H9 (cell line): ENCODE measurements around the gene PLEKHM1. TPM values are rescaled to one million over a fixed set of nuclear protein-coding genes. Genes with fewer than 3 reads are reported as not detected.
"Not testable (repeated sequence)": the region's sequence is repeated elsewhere in the genome, so short reads cannot be mapped to it uniquely, and the experiment has no call there.

Experiments
- DNase-seq: peaks from one replicate; pipeline ENCODE4 v3.0.0-alpha.2; 2017
- H2AFZ ChIP-seq: one replicate; pipeline ENCODE4 v1.6.1; 2013; ENCODE audit warnings: mild to moderate bottlenecking, low read length, control low read depth, moderate library complexity
- H2AK5ac ChIP-seq: 2 replicates; pipeline ENCODE4 v1.6.1; 2013; ENCODE audit warnings: low read length, control low read depth, mixed read lengths; ENCODE audit not compliant: insufficient read length
- H2BK120ac ChIP-seq: one replicate; pipeline ENCODE4 v1.6.1; 2013; ENCODE audit warnings: low read depth, mild to moderate bottlenecking, low read length, control low read depth, inconsistent platforms; ENCODE audit not compliant: poor library complexity, severe bottlenecking
- H2BK12ac ChIP-seq: 2 replicates; pipeline ENCODE4 v1.6.1; 2013; ENCODE audit warnings: low read length, control low read depth, mixed read lengths, low read depth; ENCODE audit not compliant: insufficient read length
- H2BK15ac ChIP-seq: 2 replicates; pipeline ENCODE4 v1.6.1; 2013; ENCODE audit warnings: low read depth, low read length, control low read depth
- H2BK20ac ChIP-seq: one replicate; pipeline ENCODE4 v1.6.1; 2013; ENCODE audit warnings: low read depth, mild to moderate bottlenecking, low read length, control low read depth, inconsistent platforms; ENCODE audit not compliant: poor library complexity, severe bottlenecking
- H2BK5ac ChIP-seq: 2 replicates; pipeline ENCODE4 v1.6.1; 2013; ENCODE audit warnings: low read length, control low read depth, mixed read lengths; ENCODE audit not compliant: insufficient read length
- H3K14ac ChIP-seq: 2 replicates; pipeline ENCODE4 v1.6.1; 2013; ENCODE audit warnings: low read length, control low read depth; ENCODE audit not compliant: insufficient read depth
- H3K18ac ChIP-seq: 2 replicates; pipeline ENCODE4 v1.6.1; 2013; ENCODE audit warnings: low read depth, mild to moderate bottlenecking, mixed read lengths, low read length, control low read depth; ENCODE audit not compliant: insufficient read length
- H3K23ac ChIP-seq: 2 replicates; pipeline ENCODE4 v1.6.1; 2013; ENCODE audit warnings: low read length, control low read depth, mixed read lengths, low read depth; ENCODE audit not compliant: insufficient read length
- H3K23me2 ChIP-seq: 2 replicates; pipeline ENCODE4 v1.6.1; 2013; ENCODE audit warnings: low read depth, mild to moderate bottlenecking, mixed read lengths, low read length, control low read depth; ENCODE audit not compliant: insufficient read length, poor library complexity, severe bottlenecking
- H3K27ac ChIP-seq: 2 replicates; pipeline ENCODE4 v1.5.1; 2013; ENCODE audit warnings: low read length, control low read depth, mixed read lengths, low read depth; ENCODE audit not compliant: insufficient read length
- H3K27me3 ChIP-seq: 2 replicates; pipeline ENCODE4 v1.6.1; 2013; ENCODE audit warnings: low read length, control low read depth, inconsistent platforms; ENCODE audit not compliant: insufficient read depth
- H3K4ac ChIP-seq: 2 replicates; pipeline ENCODE4 v1.6.1; 2013; ENCODE audit warnings: low read depth, mild to moderate bottlenecking, control low read depth, inconsistent platforms, low read length, moderate library complexity
- H3K4me1 ChIP-seq: 2 replicates; pipeline ENCODE4 v1.6.1; 2013; ENCODE audit warnings: low read length, control low read depth, inconsistent platforms; ENCODE audit not compliant: insufficient read depth
- H3K4me2 ChIP-seq: 2 replicates; pipeline ENCODE4 v1.6.1; 2013; ENCODE audit warnings: low read length, control low read depth, mixed read lengths; ENCODE audit not compliant: insufficient read length, insufficient read depth
- H3K56ac ChIP-seq: 2 replicates; pipeline ENCODE4 v1.6.1; 2013; ENCODE audit warnings: low read depth, mild to moderate bottlenecking, mixed read lengths, low read length, control low read depth; ENCODE audit not compliant: insufficient read length
- H3K79me1 ChIP-seq: 2 replicates; pipeline ENCODE4 v1.6.1; 2013; ENCODE audit warnings: low read depth, mild to moderate bottlenecking, moderate library complexity, low read length, control low read depth, inconsistent platforms; ENCODE audit not compliant: insufficient read depth, poor library complexity, severe bottlenecking
- H3K79me2 ChIP-seq: 2 replicates; pipeline ENCODE4 v1.6.1; 2013; ENCODE audit warnings: low read length, control low read depth, inconsistent platforms; ENCODE audit not compliant: insufficient read depth
- H3K9ac ChIP-seq: 2 replicates; pipeline ENCODE4 v1.6.1; 2013; ENCODE audit warnings: low read length, control low read depth, mixed read lengths; ENCODE audit not compliant: insufficient read length; ENCODE audit errors: extremely low read depth
- H3K9me3 ChIP-seq: one replicate; pipeline ENCODE4 v1.6.1; 2013; ENCODE audit warnings: low read depth, low read length, inconsistent platforms; ENCODE audit not compliant: control insufficient read depth
- H3T11ph ChIP-seq: one replicate; pipeline ENCODE4 v1.6.1; 2013; ENCODE audit warnings: mild to moderate bottlenecking, low read length, control low read depth, inconsistent platforms
- H4K20me1 ChIP-seq: one replicate; pipeline ENCODE4 v1.6.1; 2013; ENCODE audit not compliant: control insufficient read depth, insufficient read length, insufficient read depth
- H4K5ac ChIP-seq: 2 replicates; pipeline ENCODE4 v1.6.1; 2013; ENCODE audit warnings: low read depth, mild to moderate bottlenecking, mixed read lengths, low read length, control low read depth; ENCODE audit not compliant: insufficient read length
- H4K8ac ChIP-seq: replicated peaks from 2 replicates; pipeline ENCODE4 v1.6.1; 2013; ENCODE audit warnings: low read length, control low read depth, mixed read lengths, low read depth; ENCODE audit not compliant: insufficient read length
- H4K91ac ChIP-seq: 2 replicates; pipeline ENCODE4 v1.6.1; 2013; ENCODE audit warnings: low read depth, mild to moderate bottlenecking, moderate library complexity, mixed read lengths, low read length, control low read depth; ENCODE audit not compliant: insufficient read length
- H3K27ac Mint-ChIP-seq, 3 experiments: 2 replicates in 2 of 3; 3 replicates in 1 of 3; pipeline ENCODE4 v1.8.0; 2020 to 2021; ENCODE audit warnings: mixed read lengths in 3 of 3, mild to moderate bottlenecking in 1 of 3, moderate library complexity in 1 of 3
- H3K27me3 Mint-ChIP-seq: 2 replicates; pipeline ENCODE4 v1.8.0; 2021; ENCODE audit warnings: low read depth, mild to moderate bottlenecking, moderate library complexity, mixed read lengths
- H3K36me3 Mint-ChIP-seq, 3 experiments: 2 replicates in 2 of 3; 3 replicates in 1 of 3; pipeline ENCODE4 v1.8.0; 2020 to 2021; ENCODE audit warnings: low read depth in 3 of 3, mixed read lengths in 3 of 3; ENCODE audit not compliant: insufficient read depth in 1 of 3
- H3K4me1 Mint-ChIP-seq, 2 experiments: 2 replicates each; pipeline ENCODE4 v1.8.0; 2020; ENCODE audit warnings: mixed read lengths in 2 of 2
- H3K4me3 Mint-ChIP-seq, 2 experiments: 2 replicates in 1 of 2; 3 replicates in 1 of 2; pipeline ENCODE4 v1.8.0; 2020 to 2021; ENCODE audit warnings: mild to moderate bottlenecking in 2 of 2, mixed read lengths in 2 of 2, moderate library complexity in 1 of 2
- H3K9me3 Mint-ChIP-seq, 2 experiments: 2 replicates in 1 of 2; 3 replicates in 1 of 2; pipeline ENCODE4 v1.8.0; 2020; ENCODE audit warnings: mild to moderate bottlenecking in 2 of 2, mixed read lengths in 2 of 2, moderate library complexity in 1 of 2
- WGBS: extraction: QIAGEN DNeasy Blood & Tissue Kit; methylation state at CpG from one replicate; pipeline ENCODE4 v1.1.7; 2013; ENCODE audit warnings: missing lambda C conversion rate, low lambda C conversion rate, mixed read lengths; ENCODE audit not compliant: insufficient read length; ENCODE audit errors: extremely low coverage; 5-methylcytosine and 5-hydroxymethylcytosine counted together
- total RNA-seq: library from RNA; stranded (reverse); gene quantifications from 2 replicates; pipeline ENCODE4 v1.2.1, GENCODE V29; 2021
- TF ChIP-seq, protein P1 (sequence below): fragments of 200-600 bp; sonication (generic); conservative IDR thresholded peaks from 3 replicates; pipeline ENCODE4 v1.8.0; 2021; ENCODE audit warnings: antibody characterized with exemption, mild to moderate bottlenecking

PLEKHM1 gene
- total RNA-seq, 1 experiment from 2014 or later, result 20.7 TPM

- no peak overlapping the region for H3K9ac ChIP-seq
- Mint-ChIP-seq H3K9me3 (no peaks in the 10 kb centered on the region), H3K27ac (no peak overlapping the region), H3K27me3 (no peaks in the 10 kb centered on the region), H3K4me1 (peaks cover 0 to 5% of the 10 kb centered on the region in 2 experiments; a peak in 2 of 4 replicates), H3K4me3 (no peak overlapping the region), H3K36me3 (no peaks in the 10 kb centered on the region)
- H3K23ac ChIP-seq, result no peak overlapping the region
- H2BK15ac ChIP-seq, result no peak overlapping the region
- H4K8ac ChIP-seq, result no peak overlapping the region
- no peak overlapping the region for H2AFZ ChIP-seq
- no peak overlapping the region for H4K5ac ChIP-seq
- no peaks in the 10 kb centered on the region for H4K20me1 ChIP-seq
- no CpG with 5 or more reads among the region's 8 CpGs for WGBS
- no peaks in the 10 kb centered on the region for H3K23me2 ChIP-seq
- H3K14ac ChIP-seq, result no peak overlapping the region
- H2BK5ac ChIP-seq, result no peak overlapping the region
- H3K79me1 ChIP-seq, result no peaks in the 10 kb centered on the region
- H3K4me1 ChIP-seq, result no peaks in the 10 kb centered on the region
- no peak overlapping the region for H2BK120ac ChIP-seq
- H3K27me3 ChIP-seq, result no peaks in the 10 kb centered on the region
- no peaks in the 10 kb centered on the region for H3K9me3 ChIP-seq
- no peak overlapping the region for H3K18ac ChIP-seq
- no peak overlapping the region for H3K4ac ChIP-seq
- H3T11ph ChIP-seq, result no peak overlapping the region
- DNase-seq, result peak; percentile 58
- H2BK20ac ChIP-seq, result no peak overlapping the region
- H2BK12ac ChIP-seq, result no peak overlapping the region
- no peak overlapping the region for H4K91ac ChIP-seq
- H3K27ac ChIP-seq, result no peak overlapping the region
- no peaks in the 10 kb centered on the region for H3K79me2 ChIP-seq
- H2AK5ac ChIP-seq, result no peak overlapping the region
- TF ChIP-seq, protein P1, sequence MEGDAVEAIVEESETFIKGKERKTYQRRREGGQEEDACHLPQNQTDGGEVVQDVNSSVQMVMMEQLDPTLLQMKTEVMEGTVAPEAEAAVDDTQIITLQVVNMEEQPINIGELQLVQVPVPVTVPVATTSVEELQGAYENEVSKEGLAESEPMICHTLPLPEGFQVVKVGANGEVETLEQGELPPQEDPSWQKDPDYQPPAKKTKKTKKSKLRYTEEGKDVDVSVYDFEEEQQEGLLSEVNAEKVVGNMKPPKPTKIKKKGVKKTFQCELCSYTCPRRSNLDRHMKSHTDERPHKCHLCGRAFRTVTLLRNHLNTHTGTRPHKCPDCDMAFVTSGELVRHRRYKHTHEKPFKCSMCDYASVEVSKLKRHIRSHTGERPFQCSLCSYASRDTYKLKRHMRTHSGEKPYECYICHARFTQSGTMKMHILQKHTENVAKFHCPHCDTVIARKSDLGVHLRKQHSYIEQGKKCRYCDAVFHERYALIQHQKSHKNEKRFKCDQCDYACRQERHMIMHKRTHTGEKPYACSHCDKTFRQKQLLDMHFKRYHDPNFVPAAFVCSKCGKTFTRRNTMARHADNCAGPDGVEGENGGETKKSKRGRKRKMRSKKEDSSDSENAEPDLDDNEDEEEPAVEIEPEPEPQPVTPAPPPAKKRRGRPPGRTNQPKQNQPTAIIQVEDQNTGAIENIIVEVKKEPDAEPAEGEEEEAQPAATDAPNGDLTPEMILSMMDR, result peak; percentile 35; the same call in 2 of the 3 replicates
- H3K4me2 ChIP-seq, result no peak overlapping the region
- no peak overlapping the region for H3K56ac ChIP-seq
Observed at GRCh38 chr17:45451131-45451530, 39.4 kb downstream of the PLEKHM1 start.

DNA sequence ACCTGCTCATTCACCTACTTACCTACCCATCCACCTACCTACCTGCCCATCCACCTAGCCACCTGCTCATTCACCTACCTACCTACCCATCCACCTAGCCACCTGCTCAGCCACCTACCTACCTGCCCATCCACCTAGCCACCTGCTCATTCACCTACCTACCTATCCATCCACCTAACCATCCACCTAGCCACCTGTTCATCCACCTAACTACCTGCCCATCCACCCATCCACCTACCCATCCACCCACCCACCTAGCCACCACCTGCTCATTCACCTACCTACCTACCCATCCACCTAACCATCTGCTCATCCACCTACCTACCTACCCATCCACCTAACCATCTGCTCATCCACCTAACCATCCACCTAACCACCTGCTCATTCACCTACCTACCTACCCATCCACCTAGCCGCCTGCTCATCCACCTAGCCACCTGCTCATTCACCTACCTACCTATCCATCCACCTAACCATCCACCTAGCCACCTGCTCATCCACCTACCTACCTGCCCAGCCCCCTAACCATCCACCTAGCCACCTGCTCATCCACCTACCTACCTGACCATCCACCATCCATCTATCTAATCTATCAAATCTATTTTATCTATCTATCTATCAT is 40.7 kb downstream of the PLEKHM1 start:
- not testable (repeated sequence) for H4K8ac ChIP-seq, H3K9ac ChIP-seq, H3K27me3 Mint-ChIP-seq, H4K5ac ChIP-seq, H3K4me2 ChIP-seq, H3K27me3 ChIP-seq, H3K4me1 Mint-ChIP-seq, H3K18ac ChIP-seq, H3K23ac ChIP-seq, H2BK5ac ChIP-seq, H3T11ph ChIP-seq, H3K23me2 ChIP-seq, H2BK12ac ChIP-seq, H3K27ac ChIP-seq, H3K79me1 ChIP-seq, H4K91ac ChIP-seq, H2BK120ac ChIP-seq, H3K27ac Mint-ChIP-seq, DNase-seq, H3K4me3 Mint-ChIP-seq, H3K14ac ChIP-seq, H4K20me1 ChIP-seq, H3K36me3 Mint-ChIP-seq, H2BK15ac ChIP-seq, H3K9me3 Mint-ChIP-seq, H3K79me2 ChIP-seq, H2AFZ ChIP-seq, H3K4ac ChIP-seq, H2AK5ac ChIP-seq, H3K4me1 ChIP-seq, H3K9me3 ChIP-seq, H3K56ac ChIP-seq, H2BK20ac ChIP-seq
- no CpG with 5 or more reads among the region's 1 CpG for WGBS
